DMS114 treated with DMSO at 0.1 percent for 48 hours (cell line): ENCODE data around the gene VSNL1.
"Not testable (repeated sequence)": the region's sequence is repeated elsewhere in the genome, so short reads cannot be mapped to it uniquely, and the experiment has no call there.

ENCODE experiments used
- DNase-seq: peaks from one replicate; lab custom pipeline; 2025; ENCODE audit not compliant: unreplicated experiment; lab: John Stamatoyannopoulos, UW

VSNL1 gene

GRCh38 chr2:17541531-17541950, 1.0 kb downstream of the VSNL1 start:
- no peak for DNase-seq

GRCh38 chr2:17542471-17542870, 2.0 kb downstream of the VSNL1 start:
- no peak for DNase-seq

- DNase-seq = no peak
Observed at GRCh38 chr2:17543131-17543660, 2.7 kb downstream of the VSNL1 start.

DNA sequence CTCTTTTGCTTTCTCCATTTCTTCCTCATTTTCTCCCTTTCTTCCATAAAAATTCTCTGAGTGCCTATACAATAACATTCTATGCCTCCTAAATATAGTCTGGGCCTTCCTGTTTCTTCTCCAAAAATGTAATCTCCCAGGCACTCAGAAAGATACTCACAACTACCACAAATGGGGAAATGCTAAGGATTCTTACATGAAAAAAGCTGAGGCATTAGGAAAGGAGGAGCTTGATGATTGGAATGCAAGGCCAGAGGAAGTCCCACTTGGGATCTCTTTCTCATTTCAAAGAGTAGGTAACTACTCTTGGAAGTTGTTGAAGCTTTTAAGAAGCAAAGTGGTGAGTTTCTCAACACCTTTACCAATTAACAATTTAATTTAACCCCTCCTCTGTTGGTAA, 3.4 kb downstream of the VSNL1 start:
- DNase-seq = no peak

- no peak for DNase-seq
Observed at GRCh38 chr2:17544256-17544655, 3.8 kb downstream of the VSNL1 start.

- no peak for DNase-seq
Observed at GRCh38 chr2:17545680-17546613, 5.5 kb downstream of the VSNL1 start.

DNA sequence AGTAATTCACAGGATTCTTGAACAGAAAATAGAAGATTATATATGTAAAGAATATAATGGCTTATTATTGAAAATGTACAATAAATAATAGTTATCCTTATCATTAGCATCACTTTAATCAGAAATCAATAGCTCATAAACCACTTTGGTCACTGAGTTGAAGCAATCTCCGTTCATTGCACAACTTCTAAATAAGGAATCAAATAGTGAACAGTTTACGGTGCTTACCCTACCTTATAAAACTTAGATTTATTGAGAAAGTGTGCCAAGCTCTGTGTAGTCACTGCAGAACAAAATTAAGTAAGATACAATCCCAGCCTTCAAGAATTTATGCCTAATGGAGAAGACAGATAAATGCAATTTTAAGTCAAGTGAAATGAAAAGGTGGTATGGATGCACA, 6.7 kb downstream of the VSNL1 start:
- DNase-seq = no peak

DNA sequence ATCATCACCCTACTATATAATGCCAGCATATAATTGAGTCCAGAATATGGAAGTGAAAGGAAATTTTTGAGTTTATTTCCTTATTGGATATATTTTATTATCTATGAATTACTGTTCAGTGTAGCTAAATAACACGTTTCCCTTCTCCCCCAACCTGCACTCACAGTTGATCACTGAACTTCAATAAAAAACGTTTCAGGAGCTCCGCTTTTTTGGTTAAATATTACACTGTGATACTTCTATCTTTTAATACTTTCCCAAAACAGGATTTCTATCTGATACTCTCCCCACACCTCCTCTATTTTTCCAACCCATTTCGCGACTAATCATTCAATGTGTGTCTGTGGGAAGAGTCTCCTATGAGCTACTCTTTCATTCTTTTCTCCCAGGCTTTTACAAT, 7.2 kb downstream of the VSNL1 start:
- DNase-seq = no peak

DNA sequence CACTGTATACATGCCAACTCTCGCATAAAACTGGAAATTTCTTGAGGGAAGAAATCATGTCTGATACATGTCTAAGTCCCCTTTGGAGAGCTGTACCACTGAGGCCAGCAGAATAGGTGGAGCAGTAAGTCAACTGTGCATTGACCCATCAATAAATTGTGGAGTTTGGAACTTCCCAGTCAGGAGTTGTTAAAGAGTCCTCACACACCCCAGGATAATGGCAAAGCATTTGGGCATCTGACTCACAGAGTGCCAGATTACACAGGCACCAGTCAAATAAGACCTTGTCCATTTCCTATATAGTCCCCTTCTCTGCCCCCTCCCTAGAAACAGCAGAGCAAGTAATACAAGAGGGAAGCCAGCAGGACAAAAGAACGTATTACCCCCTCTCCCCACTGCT, 10.4 kb downstream of the VSNL1 start:
- DNase-seq = no peak

DNA sequence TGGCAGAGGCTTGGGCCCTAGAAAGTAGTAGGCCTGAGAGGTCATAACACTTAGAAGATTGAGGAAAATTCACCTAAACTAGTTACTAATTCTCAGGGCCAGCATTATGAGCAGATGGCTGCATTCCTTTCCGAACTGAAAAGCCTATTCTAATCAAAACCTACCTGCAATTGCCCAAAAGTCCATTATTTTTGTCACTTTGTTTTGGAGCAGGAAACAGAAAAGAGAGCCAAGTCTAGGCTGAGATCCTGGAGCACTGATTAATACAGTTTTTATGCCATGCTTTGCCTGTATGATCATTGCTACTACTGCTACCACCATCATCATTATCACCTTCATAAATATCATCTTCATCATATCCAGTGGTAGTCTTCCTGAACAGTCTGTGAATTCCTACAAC, 14.7 kb downstream of the VSNL1 start:
- DNase-seq = no peak

- DNase-seq = no peak
Observed at GRCh38 chr2:17557596-17557995, 17.1 kb downstream of the VSNL1 start.

DNA sequence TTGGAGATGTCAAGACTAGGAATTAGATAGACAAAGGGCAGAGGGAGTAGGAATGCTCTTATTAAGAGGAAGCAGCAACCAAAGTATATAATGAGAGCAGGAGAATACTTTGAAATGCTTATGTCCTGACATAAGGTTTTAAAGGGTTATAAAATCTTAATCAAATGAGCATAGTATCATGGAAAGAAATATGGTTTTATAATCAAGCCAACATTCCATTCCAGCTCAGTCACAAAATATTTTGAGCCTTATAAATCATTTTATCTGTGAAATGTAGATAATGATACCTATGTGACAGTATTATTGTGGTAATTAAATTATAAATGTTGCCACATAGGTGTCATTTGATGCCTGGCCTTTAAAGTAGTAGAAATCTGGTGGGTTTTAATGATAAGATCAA, 17.6 kb downstream of the VSNL1 start:
- DNase-seq = no peak

DNA sequence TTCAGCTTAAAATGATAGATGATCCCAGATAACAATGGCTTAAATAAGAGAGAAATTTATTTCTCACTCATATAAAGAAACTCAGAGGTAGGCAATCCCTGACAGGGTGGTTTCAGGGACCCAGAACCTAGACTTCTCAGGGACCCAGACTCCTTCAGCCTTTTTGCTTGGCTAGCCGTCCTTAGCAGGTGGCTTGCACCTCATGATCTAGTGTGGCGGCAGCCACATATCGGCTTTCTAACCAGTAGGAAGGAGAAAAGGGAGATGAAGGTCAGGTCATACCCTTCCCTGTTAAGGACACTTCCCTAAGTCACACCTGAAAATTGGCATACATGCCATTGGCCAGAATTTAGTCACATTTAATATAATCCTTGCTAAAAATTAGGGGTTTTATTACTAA, 18.4 kb downstream of the VSNL1 start:
- DNase-seq = no peak

DNA sequence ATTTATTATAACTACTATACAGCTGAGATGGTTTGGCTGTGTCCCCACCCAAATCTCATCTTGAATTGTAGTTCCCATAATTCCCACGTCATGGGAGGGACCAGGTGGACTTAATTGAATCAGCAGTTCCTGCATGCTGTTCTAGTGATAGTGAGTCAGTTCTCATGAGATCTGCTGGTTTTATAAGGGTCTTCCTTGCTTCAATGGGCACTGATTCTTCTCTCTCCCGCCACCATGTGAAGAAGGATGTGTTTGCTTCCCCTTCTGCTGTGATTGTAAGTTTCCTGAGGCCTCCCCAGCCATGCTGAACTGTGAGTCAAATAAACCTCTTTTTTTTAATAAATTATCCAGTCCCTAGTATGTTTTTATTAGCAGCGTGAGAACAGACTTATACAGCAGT, 25.2 kb downstream of the VSNL1 start:
- DNase-seq = not testable (repeated sequence)

GRCh38 chr2:17571681-17572080, 31.2 kb downstream of the VSNL1 start:
- no peak for DNase-seq

DNA sequence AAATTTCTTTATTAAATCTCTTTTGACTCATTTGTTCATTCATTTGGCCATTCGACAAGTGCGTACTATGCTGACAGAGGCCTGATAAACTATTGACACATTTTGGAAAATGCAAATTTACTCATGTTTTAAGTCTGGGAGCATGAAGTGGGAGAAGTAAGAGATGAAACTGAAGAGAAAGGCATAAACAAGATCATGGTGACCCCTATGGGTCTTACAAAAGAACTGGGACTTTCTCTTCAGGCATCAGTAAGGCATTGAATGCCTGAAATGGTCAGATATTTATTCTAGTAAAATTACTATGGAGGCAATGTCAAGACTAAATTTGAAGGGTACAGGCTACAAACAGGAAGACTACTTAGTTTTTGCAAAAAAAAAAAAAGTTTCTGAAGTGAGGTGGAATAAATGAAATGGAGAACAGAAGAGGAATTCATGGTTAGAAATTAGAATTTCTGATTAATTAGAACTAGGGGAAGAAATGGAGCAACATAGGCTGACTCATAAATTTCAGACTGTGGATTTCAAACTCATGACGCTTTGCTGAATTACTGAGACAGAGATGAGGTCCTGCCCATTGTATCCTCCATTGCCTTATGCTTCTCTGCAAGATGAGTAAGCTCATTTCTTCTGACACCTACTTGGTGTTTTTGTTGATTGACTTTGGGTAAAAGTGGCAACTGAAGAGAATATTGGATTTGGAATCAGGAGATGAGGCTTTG, 32.7 kb downstream of the VSNL1 start:
- DNase-seq = no peak

DNA sequence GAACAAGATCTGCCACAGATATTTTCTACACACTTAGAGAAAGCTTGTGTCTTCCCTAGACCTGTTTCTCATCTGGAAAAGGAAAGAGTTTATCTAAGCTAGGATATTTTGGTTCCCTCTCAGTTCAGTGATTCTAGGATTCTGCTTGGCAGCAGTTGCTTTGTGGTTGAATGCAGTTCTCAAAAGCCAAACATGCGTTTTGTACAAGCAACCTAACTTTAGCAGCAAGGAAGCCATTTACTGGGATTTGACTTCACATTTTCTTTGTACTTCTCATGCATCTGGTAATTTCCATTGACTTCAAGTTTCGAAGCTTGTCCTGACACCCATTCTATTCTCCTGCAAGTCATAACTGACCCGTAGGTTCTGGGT, 33.3 kb downstream of the VSNL1 start:
- DNase-seq = no peak

DNA sequence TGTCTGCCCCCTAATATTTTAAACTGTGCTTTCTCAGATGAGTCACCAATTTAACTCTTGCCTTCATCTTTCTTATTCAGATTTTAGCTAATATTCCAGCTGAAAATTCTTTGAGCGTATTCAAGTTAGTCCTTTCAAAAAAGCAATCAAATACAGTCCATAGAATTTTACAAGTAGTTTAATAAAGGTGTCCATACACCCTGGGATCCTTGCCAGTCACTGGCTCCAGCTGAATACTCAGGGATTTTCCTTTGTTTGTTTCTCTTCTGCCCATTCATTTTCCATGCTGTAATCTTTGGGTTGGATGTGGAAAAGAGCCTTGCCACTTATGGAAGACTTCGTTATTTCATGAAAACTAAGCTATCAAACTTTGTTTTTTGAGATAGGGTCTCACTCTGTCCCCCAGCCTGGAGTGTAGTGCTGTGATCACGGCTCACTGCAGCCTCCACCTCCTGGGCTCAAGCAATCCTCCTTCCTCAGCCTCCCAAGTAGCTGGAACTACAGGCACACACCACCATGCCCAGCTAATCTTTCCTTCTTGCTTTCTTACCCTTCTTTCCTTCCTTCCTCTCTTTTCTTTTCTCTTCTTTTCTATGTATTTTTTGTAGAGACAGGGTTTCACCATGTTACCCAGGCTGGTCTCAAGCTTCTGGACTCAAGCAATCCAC, 34.0 kb downstream of the VSNL1 start:
- no peak for DNase-seq

GRCh38 chr2:17576802-17577201, 36.3 kb downstream of the VSNL1 start:
- DNase-seq = no peak

- DNase-seq = no peak
Observed at GRCh38 chr2:17578466-17578928, 38.0 kb downstream of the VSNL1 start.

- no peak for DNase-seq
Observed at GRCh38 chr2:17579605-17580318, 39.3 kb downstream of the VSNL1 start.
